GM21619 (cell line): Measurements from ENCODE around the gene CYP21A2.
"Not testable (repeated sequence)": the region's sequence is repeated elsewhere in the genome, so short reads cannot be mapped to it uniquely, and the experiment has no call there.

Experiments used
- ATAC-seq: cut with Tn5 transposase; IDR thresholded peaks from one replicate; pipeline ENCODE4 v1.9.1; 2021; ENCODE audit not compliant: unreplicated experiment

The CYP21A2 gene

GRCh38 chr6:32037598-32038524 is at the start of gene CYP21A2:
TSS of gene CYP21A2 (plus strand) at chr6:32038415. CDS start at chr6:32038423, 8 bp downstream.
- ATAC-seq = not testable (repeated sequence)

DNA sequence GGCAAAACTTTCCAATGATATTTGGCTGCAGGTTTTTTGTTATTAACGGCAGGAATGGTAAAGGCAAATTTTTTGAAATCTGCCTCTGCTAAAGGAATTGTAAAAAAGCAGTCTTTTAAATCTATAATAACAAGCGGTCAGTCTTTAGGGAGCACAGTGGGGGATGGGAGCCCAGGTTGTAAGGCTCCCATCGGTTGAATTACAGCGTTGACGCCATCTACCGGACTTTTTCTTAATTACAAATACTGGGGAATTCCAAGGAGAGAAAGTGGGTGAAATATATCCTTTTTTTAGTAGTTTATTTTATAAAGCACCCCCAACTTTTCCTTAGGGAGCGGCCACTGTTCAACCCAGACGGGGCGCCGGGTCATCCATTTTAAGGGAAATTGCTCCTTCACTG is 48.9 kb upstream of the CYP21A2 start:
- ATAC-seq = not testable (repeated sequence)

GRCh38 chr6:31994421-31994820 is 43.8 kb upstream of the CYP21A2 start:
- ATAC-seq = not testable (repeated sequence)

DNA sequence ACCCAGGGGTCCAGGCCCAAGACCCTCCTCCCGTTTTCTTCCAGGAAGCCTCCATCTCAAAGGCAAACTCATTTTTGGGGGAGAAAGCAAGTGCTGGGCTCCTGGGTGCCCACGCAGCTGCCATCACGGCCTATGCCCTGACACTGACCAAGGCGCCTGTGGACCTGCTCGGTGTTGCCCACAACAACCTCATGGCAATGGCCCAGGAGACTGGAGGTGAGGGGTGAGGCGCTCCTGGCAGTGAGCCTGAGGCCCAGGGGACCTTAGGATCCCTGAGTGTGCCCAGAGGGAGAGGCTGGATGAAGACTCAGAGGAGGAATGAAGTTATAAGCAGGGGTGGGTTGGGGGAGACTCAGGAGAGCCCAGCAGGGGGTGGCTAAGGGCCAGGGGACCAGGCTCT is 41.8 kb upstream of the CYP21A2 start:
- not testable (repeated sequence) for ATAC-seq

DNA sequence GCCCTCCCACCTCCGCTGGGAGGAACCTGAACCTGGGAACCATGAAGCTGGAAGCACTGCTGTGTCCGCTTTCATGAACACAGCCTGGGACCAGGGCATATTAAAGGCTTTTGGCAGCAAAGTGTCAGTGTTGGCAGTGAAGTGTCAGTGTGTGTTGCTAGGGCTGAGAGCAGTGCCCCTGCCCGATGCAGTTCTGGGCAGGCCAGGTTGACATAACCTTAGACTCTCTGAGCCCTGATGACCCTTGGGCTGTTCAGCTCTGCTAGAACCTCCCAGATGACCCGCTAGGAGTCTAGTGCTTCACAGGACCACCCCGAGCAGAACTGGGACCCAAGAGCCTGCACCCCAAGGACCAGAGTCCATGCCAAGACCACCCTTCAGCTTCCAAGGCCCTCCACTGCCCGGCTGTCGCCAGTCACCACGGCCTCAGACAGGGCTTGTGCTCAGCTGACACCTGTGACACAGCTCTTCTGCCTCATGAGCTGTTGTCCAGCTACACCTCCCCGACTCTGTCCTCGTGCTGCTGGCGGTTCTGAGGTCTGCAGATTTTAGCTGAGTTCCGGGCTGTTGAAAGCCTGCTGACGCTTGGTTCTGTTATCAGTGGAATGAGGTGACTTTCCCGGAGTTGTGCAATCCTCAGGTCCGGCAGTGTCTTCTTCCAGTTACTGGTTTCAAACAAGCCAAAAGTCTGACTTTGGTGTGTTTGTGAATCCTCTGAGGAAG is 35.5 kb upstream of the CYP21A2 start:
- ATAC-seq = not testable (repeated sequence)

GRCh38 chr6:32003301-32003700 is 34.9 kb upstream of the CYP21A2 start:
- ATAC-seq = not testable (repeated sequence)

GRCh38 chr6:32004393-32004792 is 33.8 kb upstream of the CYP21A2 start:
- not testable (repeated sequence) for ATAC-seq

DNA sequence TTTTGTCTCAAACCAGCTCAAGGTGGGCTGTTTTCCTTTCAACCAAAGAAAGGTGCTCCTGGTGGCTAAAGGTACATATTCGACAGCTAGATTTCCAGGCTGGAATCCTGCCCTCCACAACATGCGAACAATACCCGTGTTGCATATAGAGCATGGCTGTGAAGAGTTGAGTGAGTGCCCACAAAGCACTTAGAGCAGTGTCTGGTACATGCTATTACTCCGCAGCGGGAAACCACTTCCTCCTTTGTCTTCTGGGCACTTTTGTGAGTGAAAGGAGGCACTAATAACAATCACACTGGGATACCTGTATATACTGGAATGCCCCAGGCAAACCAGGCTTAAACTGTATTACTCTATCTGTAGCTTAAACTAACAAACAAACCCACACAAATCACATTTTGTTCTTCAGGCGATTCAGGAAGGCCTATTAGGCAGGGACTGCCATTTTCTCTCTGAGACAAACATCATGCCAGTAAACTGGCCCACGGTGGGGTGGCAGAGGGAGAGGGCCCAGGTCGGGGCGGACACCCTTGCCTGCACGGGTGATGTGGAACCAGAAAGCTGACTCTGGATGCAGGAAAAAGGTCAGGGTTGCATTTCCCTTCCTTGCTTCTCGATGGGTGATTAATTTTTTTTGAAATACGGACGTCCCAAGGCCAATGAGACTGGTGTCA is 33.2 kb upstream of the CYP21A2 start:
- not testable (repeated sequence) for ATAC-seq

GRCh38 chr6:32005538-32005880 is 32.7 kb upstream of the CYP21A2 start:
- not testable (repeated sequence) for ATAC-seq

- ATAC-seq = not testable (repeated sequence)
Observed at GRCh38 chr6:32005991-32006529, 32.2 kb upstream of the CYP21A2 start.

DNA sequence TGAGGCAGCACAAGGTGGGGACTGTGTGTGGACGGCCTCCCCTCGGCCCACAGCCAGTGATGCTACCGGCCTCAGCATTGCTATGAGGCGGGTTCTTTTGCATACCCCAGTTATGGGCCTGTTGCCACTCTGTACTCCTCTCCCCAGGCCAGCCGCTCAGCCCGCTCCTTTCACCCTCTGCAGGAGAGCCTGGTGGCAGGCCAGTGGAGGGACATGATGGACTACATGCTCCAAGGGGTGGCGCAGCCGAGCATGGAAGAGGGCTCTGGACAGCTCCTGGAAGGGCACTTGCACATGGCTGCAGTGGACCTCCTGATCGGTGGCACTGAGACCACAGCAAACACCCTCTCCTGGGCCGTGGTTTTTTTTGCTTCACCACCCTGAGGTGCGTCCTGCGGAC is 31.1 kb upstream of the CYP21A2 start:
- ATAC-seq = not testable (repeated sequence)

GRCh38 chr6:32008037-32008436 is 30.2 kb upstream of the CYP21A2 start:
- not testable (repeated sequence) for ATAC-seq

DNA sequence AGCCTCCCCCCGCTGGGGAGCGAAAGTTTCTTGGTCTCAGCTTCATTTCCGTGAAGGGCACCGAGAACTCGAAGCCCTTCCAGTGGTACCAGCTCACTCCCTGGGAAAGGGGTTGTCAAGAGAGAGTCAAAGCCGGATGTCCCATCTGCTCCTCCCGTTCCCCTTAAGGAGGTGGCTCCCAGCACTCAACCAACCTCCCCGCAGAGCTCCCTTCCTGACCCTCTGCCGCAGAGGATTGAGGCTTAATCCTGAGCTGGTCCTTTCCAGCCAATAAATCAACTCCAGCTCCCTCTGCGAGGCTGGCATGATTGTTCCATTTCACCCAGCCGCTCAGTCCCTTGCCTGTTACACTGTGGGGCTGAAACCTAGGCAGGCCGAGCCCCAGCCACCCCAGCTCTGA is 29.6 kb upstream of the CYP21A2 start:
- ATAC-seq = not testable (repeated sequence)

DNA sequence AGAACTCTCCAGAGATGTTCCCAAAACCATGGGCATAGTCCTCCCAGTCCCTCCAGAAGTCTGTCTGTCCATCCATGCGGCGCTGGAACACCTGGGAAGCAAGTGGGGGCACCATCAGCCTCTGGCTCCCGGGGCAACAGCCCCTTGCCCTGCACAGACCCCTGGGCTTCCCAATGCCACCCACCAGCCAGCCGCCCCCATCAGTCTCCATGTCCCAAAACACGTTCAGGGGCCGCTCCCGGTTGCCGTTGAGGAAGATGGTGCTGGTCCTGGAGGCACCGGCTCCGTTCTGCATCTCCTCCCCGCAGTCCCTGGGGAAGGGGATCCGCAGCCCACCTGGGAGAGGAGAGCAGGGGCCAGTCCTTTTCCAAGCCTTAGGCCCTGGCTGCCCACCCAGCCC is 28.7 kb upstream of the CYP21A2 start:
- not testable (repeated sequence) for ATAC-seq

DNA sequence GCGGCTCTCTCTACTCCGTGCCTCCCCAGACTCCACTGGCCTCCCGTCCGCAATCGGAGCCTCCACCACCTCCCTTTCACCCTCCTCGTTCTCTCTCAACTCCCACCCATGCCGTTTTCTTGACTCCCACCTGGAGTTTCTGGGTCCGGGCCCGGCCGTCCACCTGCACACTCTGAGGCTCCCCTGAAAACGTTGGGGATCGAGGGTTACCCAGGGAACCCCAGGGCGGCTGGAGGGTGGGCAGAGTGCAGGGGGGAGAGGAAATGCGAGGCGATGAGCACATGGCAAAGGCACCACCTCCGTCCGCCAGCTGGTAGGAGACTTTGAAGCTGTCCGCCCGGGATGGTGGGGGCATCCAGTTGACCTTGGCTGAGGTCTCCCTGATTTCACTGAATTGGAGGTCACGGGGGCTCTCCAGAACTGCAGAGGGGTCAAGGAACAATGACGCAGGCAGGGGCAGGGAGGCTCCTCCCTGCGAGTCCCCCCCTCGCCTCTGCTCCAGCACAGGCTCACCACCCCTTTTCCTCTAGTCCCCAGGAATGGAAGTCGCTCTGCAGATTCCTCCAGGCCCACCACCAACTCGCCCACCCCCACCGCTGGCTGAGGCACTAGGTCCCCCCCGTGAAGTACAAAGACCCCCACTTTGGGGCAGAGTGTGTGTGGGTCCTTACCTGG is 27.2 kb upstream of the CYP21A2 start:
- not testable (repeated sequence) for ATAC-seq

GRCh38 chr6:32012941-32013617 is 25.1 kb upstream of the CYP21A2 start:
- not testable (repeated sequence) for ATAC-seq

DNA sequence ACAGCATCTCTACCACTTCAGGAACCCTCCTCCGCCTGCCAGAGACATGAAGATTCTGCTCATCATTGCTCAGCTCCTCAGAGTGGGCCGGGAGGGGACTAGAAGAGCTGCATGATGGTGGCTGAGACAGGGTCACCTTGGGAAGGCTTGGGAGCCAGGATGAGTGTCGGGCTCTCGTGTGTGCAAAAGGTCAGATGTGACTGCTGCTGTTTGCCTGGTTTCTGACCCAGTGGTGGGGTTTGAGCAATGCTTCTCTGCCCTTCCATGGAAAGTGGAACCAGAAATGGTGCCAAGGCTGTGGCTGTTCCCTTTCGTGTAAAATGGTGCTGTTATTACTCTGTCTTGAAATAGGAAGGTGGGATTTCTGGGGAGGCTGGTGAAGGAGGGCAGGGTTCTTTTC is 24.5 kb upstream of the CYP21A2 start:
- ATAC-seq = not testable (repeated sequence)

DNA sequence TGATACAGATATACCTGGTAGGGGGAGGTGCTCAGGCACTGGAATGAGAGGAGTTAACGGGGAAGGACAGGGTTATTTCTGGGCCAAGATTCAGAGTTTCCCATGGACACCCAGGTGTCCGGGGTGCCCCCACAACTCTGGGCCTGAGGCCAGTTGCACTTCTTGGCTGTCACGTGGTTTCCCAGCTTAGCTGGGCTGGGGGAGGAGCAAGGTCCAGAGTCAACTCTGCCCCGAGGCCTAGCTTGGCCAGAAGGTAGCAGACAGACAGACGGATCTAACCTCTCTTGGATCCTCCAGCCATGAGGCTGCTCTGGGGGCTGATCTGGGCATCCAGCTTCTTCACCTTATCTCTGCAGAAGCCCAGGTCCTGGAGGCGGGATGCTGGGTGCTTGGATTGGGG is 23.7 kb upstream of the CYP21A2 start, which contains the start of gene C4B:
TSS of gene C4B (plus strand) at position 249 of the 400 bp plus-strand sequence. CDS start at position 300, 51 bp downstream.
- not testable (repeated sequence) for ATAC-seq

GRCh38 chr6:32022100-32022499 is 16.1 kb upstream of the CYP21A2 start:
- ATAC-seq = not testable (repeated sequence)

GRCh38 chr6:32028631-32029030 is 9.6 kb upstream of the CYP21A2 start:
- ATAC-seq = not testable (repeated sequence)
